GM10266 (cell line): ENCODE measurements around the gene SLC27A1.
"Not testable (repeated sequence)": the region's sequence is repeated elsewhere in the genome, so short reads cannot be mapped to it uniquely, and the experiment has no call there.

Source experiments
- DNase-seq: peaks from one replicate; pipeline ENCODE4 v3.0.0; 2012; ENCODE audit errors: extremely low spot score
- TF ChIP-seq, protein P1 (sequence below): IDR thresholded peaks from 2 replicates; pipeline ENCODE4 v1.5.1; 2012; ENCODE audit warnings: mild to moderate bottlenecking, low read depth; ENCODE audit not compliant: control insufficient read depth, insufficient read depth; ENCODE audit errors: missing control alignments

SLC27A1 gene

DNA sequence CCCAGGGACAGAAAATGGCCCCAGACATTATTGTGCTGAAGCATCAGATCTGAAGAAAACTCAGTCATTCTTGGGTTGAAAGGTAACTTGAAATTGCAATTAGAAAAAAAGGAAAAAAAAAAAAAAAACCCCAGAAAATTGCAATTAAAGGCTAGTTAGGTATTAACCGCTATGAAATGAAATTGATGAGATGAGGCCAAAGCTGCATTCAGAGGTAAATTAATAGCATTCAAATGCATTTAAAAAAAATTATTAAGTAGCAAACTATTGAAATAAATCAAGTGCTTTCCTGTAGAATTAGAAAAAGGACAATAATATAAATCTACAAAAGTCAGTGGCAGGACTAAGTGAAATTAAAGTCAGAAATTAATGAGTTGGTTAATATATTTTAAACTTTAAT is 47.6 kb downstream of the SLC27A1 start:
- DNase-seq = no peak
- TF ChIP-seq, protein P1, sequence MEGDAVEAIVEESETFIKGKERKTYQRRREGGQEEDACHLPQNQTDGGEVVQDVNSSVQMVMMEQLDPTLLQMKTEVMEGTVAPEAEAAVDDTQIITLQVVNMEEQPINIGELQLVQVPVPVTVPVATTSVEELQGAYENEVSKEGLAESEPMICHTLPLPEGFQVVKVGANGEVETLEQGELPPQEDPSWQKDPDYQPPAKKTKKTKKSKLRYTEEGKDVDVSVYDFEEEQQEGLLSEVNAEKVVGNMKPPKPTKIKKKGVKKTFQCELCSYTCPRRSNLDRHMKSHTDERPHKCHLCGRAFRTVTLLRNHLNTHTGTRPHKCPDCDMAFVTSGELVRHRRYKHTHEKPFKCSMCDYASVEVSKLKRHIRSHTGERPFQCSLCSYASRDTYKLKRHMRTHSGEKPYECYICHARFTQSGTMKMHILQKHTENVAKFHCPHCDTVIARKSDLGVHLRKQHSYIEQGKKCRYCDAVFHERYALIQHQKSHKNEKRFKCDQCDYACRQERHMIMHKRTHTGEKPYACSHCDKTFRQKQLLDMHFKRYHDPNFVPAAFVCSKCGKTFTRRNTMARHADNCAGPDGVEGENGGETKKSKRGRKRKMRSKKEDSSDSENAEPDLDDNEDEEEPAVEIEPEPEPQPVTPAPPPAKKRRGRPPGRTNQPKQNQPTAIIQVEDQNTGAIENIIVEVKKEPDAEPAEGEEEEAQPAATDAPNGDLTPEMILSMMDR = no peak

DNA sequence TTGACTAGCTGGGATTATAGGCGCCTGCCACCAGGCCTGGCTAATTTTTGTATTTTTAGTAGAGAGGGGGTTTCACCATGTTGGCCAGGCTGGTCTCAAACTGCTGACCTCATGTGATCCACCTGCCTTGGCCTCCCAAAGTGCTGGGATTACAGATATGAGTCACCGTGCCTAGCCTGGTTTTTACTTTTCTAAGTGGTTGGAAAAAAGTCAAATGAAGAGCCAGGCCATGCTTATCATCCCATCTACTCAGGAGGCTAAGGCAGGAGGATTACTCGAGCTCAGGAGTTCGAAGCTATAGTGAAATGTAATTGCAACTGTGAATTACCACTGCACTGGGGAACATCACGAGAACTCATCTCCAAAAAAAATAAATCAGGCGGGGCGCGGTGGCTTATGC is 48.3 kb downstream of the SLC27A1 start:
- not testable (repeated sequence) for DNase-seq

DNA sequence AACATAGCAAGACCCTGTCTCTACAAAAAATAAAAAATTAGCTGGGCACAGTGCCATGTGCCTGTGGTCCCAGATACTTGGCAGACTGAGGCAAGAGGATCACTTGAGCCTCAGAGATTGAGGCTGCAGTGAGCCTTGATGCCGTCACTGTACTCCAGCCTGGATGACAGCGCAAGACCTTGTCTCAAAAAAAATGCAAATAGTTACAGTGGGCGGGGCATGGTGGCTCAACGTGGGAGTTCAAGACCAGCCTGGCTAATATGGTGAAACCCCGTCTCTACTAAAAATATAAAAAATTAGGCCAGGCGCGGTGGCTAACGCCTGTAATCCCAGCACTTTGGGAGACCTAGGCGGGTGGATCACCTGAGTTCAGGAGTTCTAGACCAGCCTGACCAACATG is 49.6 kb downstream of the SLC27A1 start:
- TF ChIP-seq, protein P1 = no peak
- no peak for DNase-seq

DNA sequence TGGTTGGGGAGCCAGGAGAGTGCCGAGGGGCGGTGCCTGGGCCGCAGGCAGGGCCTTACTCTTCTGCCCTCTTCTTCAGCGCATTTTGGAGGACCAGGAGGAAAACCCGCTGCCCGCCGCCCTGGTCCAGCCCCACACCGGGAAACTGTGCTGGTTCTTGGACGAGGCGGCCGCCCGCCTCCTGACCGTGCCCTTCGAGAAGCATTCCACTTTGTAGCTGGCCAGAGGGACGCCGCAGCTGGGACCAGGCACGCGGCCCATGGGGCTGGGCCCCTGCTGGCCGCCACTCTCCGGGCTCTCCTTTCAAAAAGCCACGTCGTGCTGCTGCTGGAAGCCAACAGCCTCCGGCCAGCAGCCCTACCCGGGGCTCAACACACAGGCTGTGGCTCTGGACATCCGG is 50.5 kb downstream of the SLC27A1 start:
- no peak for DNase-seq
- TF ChIP-seq, protein P1 = no peak

DNA sequence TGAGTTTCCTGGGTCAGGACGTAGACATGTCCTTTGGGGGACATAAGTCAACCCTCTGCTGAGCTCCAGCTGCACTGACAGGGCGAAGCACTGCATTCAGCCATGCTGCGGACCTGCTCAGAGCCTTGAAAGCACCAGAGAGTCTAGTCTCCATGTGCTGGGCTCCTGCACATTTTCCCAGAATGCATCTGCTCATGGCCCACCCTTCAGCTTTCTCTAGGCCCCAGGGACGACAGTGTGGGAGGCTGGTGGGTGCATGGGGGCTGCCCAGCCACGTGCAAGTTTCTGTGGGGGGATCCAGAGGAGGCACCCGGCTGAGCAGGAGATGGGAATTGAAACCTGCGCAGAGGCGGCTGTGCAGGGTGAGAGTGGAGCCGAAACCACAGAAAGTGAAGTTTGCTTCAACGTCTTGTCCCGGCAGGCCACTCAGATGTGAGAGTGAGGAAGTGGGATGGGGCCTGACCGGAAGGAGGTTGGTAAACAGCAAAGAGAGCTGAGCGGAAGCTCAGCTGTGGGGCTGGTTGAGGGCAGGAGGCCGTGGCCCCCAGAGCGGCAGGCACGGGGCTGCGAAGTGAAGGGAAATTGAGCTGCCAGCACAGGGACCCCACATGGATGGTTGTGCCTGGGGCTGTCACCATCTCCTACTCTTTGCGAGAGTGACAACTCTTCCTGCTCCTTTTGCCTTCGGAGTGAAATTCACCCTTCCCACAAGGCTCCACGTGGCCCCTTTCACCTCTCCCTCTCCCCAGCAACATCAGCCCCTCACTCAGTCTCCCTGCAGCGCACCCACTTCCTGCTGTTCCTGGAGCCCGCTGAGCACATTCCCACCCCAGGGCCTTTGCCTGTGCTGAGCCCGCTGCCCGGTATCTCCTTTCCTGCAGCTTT is 52.9 kb downstream of the SLC27A1 start:
- TF ChIP-seq, protein P1 = no peak
- peak; percentile 87 for DNase-seq

DNA sequence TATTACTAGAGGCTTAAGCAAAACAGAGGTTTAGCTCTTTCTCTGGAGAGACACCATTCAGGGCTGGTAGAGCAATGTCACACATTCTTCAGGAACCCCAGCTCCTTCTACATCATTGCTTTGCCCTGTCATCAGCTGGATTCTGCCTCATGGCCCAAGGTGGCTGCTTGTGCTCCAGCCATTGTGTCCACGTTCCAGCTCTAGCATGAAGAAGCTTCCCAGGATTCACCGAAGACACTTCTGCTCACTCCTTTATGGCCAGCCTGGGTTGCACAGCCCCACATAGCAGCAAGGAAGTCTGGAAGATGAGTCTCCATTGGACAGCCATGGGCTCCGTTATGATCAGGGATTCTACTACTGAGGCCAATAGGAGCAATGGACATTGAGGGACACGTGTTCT is 54.3 kb downstream of the SLC27A1 start:
- TF ChIP-seq, protein P1 = no peak
- DNase-seq = no peak

DNA sequence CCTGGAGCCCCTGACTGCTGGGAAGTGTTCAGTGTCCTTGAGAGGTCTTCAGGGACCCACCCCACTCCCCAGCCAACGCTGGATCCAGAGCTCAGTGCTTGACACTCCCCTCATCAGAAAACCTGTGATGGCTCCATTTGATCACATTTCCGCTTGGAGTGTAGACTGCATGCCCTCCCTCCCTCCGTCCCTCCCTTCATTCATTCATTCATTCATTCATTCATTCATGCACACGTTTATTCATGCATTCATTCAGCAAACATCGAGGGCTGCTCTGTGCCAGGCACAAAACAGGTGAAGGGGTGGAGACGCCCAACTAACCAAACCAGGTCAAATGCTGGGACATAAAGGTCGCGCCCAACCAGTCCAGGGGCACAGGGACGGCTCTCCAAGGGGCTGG is 54.8 kb downstream of the SLC27A1 start:
- DNase-seq = no peak
- TF ChIP-seq, protein P1 = no peak
